GM12878 (cell line): ENCODE data around the gene TLX1.

ENCODE experiments used
- CTCF ChIP-seq, 3 experiments: IDR thresholded peaks in 2 of 3; conservative IDR thresholded peaks in 1 of 3; 2 replicates each; pipeline ENCODE4 v1.5.1; 2011; ENCODE audit warnings: low read depth in 3 of 3, low read length in 3 of 3, mild to moderate bottlenecking in 3 of 3, control low read depth in 2 of 3, moderate library complexity in 2 of 3, inconsistent platforms in 1 of 3, mixed read lengths in 1 of 3; ENCODE audit not compliant: control insufficient read depth in 2 of 3, insufficient read depth in 1 of 3; ENCODE audit errors: extremely low read depth in 1 of 3
- FOS ChIP-seq: IDR thresholded peaks from 3 replicates; pipeline ENCODE4 v1.6.1; 2011; ENCODE audit warnings: borderline replicate concordance; ENCODE audit not compliant: insufficient read length; ENCODE audit errors: extremely low read depth
- HCFC1 ChIP-seq: fragments of 150-350 bp; IDR thresholded peaks from 2 replicates; pipeline ENCODE4 v1.6.1; 2014; ENCODE audit warnings: low read length
- MYC ChIP-seq: IDR thresholded peaks from 2 replicates; pipeline ENCODE4 v1.6.1; 2011; ENCODE audit warnings: mild to moderate bottlenecking, low read length, moderate library complexity, inconsistent platforms; ENCODE audit not compliant: insufficient read depth, insufficient replicate concordance, insufficient read length, severe bottlenecking
- POLR2AphosphoS2 ChIP-seq: IDR thresholded peaks from 2 replicates; pipeline ENCODE4 v1.6.1; 2011; ENCODE audit warnings: low read depth, mild to moderate bottlenecking, low read length, improper control_type of control experiment, moderate library complexity

GRCh38 chr10:101112799-101113594 lies 18.1 kb upstream of the TLX1 start:
- no peak for TF ChIP-seq CTCF (IDR thresholded peaks at IDR 0.05 in 2 of 3, conservative IDR thresholded peaks at IDR 0.05 in 1 of 3; ENCODE audit: control insufficient read depth in 2 of 3, extremely low read depth in 1 of 3, insufficient read depth in 1 of 3, low read depth in 3 of 3, low read length in 3 of 3)
- TF ChIP-seq HCFC1 = no peak
- TF ChIP-seq POLR2AphosphoS2 = no peak
- TF ChIP-seq FOS = no peak
- TF ChIP-seq MYC = no peak
